ENCODE data around the gene PRICKLE3.

The PRICKLE3 gene

GRCh38 chrX:49198540-49199314 is 12.6 kb upstream of the PRICKLE3 start:
- Mint-ChIP-seq H3K4me3 (peak overlapping the region in 1 of 3 experiments; percentile 19), H3K9me3 (peaks cover 23% of the 10 kb centered on the region), H3K4me1 (no peaks in the 10 kb centered on the region), H3K27me3 (ENCODE audit: low read depth) (peaks cover 20% of the 10 kb centered on the region), H3K27ac (no peak overlapping the region), H3K36me3 (ENCODE audit: low read depth) (no peaks in the 10 kb centered on the region)
- TF ChIP-seq CTCF (IDR thresholded peaks at IDR 0.05; ENCODE audit: unreplicated experiment in 3 of 3) = no peak

GRCh38 chrX:49197543-49198087 is 11.4 kb upstream of the PRICKLE3 start:
- Mint-ChIP-seq H3K4me3 (no peak overlapping the region), H3K9me3 (peaks cover 24% of the 10 kb centered on the region), H3K27me3 (ENCODE audit: low read depth) (peaks cover 18% of the 10 kb centered on the region), H3K27ac (no peak overlapping the region), H3K4me1 (no peaks in the 10 kb centered on the region), H3K36me3 (ENCODE audit: low read depth) (no peaks in the 10 kb centered on the region)
- TF ChIP-seq CTCF (IDR thresholded peaks at IDR 0.05; ENCODE audit: unreplicated experiment in 3 of 3) = no peak

GRCh38 chrX:49193542-49193964 is 7.4 kb upstream of the PRICKLE3 start:
- peaks cover 10% of the 10 kb centered on the region for H3K4me1 Mint-ChIP-seq
- peak overlapping the region; percentile 19 to 68 (median 49) for H3K4me3 Mint-ChIP-seq
- peak overlapping the region in 1 of 3 experiments; percentile 12 for H3K27ac Mint-ChIP-seq
- H3K9me3 Mint-ChIP-seq = peaks cover 17% of the 10 kb centered on the region
- no peak for TF ChIP-seq CTCF (IDR thresholded peaks at IDR 0.05; ENCODE audit: unreplicated experiment in 3 of 3)
- H3K27me3 Mint-ChIP-seq (ENCODE audit: low read depth) = peaks cover 8% of the 10 kb centered on the region
- no peaks in the 10 kb centered on the region for H3K36me3 Mint-ChIP-seq (ENCODE audit: low read depth)

GRCh38 chrX:49192722-49193328 is 6.7 kb upstream of the PRICKLE3 start:
- Mint-ChIP-seq H3K9me3 (peaks cover 14% of the 10 kb centered on the region), H3K27me3 (ENCODE audit: low read depth) (peaks cover under 1% of the 10 kb centered on the region), H3K36me3 (ENCODE audit: low read depth) (no peaks in the 10 kb centered on the region), H3K4me1 (peaks cover 10% of the 10 kb centered on the region), H3K4me3 (peak overlapping the region; percentile 68 to 78 (median 75)), H3K27ac (peak overlapping the region in 1 of 3 experiments; percentile 69)
- TF ChIP-seq CTCF (IDR thresholded peaks at IDR 0.05; ENCODE audit: unreplicated experiment in 3 of 3) = peak; percentile 37 to 50 (median 39)

- H3K9me3 Mint-ChIP-seq = peaks cover 14% of the 10 kb centered on the region
- H3K4me1 Mint-ChIP-seq = peaks cover 10% of the 10 kb centered on the region
- H3K27ac Mint-ChIP-seq = peak overlapping the region in 1 of 3 experiments; percentile 51
- H3K36me3 Mint-ChIP-seq (ENCODE audit: low read depth) = no peaks in the 10 kb centered on the region
- no peaks in the 10 kb centered on the region for H3K27me3 Mint-ChIP-seq (ENCODE audit: low read depth)
- H3K4me3 Mint-ChIP-seq = peak overlapping the region; percentile 80 to 85 (median 84)
- no peak for TF ChIP-seq CTCF (IDR thresholded peaks at IDR 0.05; ENCODE audit: unreplicated experiment in 3 of 3)
Observed at GRCh38 chrX:49191574-49192011, 5.4 kb upstream of the PRICKLE3 start.
